HepG2 (cell line): Measurements from ENCODE around the gene RGS10. TPM values are rescaled to one million over a fixed set of nuclear protein-coding genes. Genes with fewer than 3 reads are reported as not detected.

Experiments
- ASH2L ChIP-seq: fragments of 300-600, 200-600 bp; sonication (generic); IDR thresholded peaks from 2 replicates; pipeline ENCODE4 v1.7.0; 2017; ENCODE audit warnings: low read depth, mild to moderate bottlenecking, moderate library complexity, mixed read lengths, low read length; ENCODE audit not compliant: insufficient read length
- FOXO1 ChIP-seq: sonication (generic); formaldehyde crosslinking; IDR thresholded peaks from 2 replicates; pipeline ENCODE4 v1.4.0; 2020; ENCODE audit warnings: missing genetic modification reagents
- SMAD1 ChIP-seq: sonication (generic); formaldehyde crosslinking; IDR thresholded peaks from 2 replicates; pipeline ENCODE4 v1.4.0; 2020; ENCODE audit warnings: missing genetic modification reagents, low read depth, mild to moderate bottlenecking, borderline replicate concordance
- YEATS4 ChIP-seq: sonication (generic); formaldehyde crosslinking; IDR thresholded peaks from 2 replicates; pipeline ENCODE4 v1.4.0; 2020; ENCODE audit warnings: missing genetic modification reagents, borderline replicate concordance
- ZBTB7B ChIP-seq: sonication (generic); formaldehyde crosslinking; IDR thresholded peaks from 2 replicates; pipeline ENCODE4 v1.4.0; 2020; ENCODE audit warnings: missing genetic modification reagents
- ZFP37 ChIP-seq: sonication (generic); formaldehyde crosslinking; IDR thresholded peaks from 2 replicates; pipeline ENCODE4 v1.4.0; 2020; ENCODE audit warnings: missing genetic modification reagents, borderline replicate concordance
- ZIK1 ChIP-seq: sonication (generic); formaldehyde crosslinking; IDR thresholded peaks from 2 replicates; pipeline ENCODE4 v1.5.0; 2020; ENCODE audit warnings: mild to moderate bottlenecking, low read depth, missing genetic modification reagents, borderline replicate concordance
- ZNF670 ChIP-seq: sonication (generic); formaldehyde crosslinking; IDR thresholded peaks from 2 replicates; pipeline ENCODE4 v1.8.0; 2022; ENCODE audit warnings: mild to moderate bottlenecking, missing genetic modification reagents, borderline replicate concordance
- polyA plus RNA-seq, 8 experiments: library from polyadenylated mRNA; depleted of rRNA in 3 of 8; stranded (reverse) in 7 of 8; unstranded in 1 of 8; fragments of >200 nt; fragmentation: Illumina TruSeq in 4 of 8; extraction: Trizol in 4 of 8; gene quantifications; 2 replicates each; pipeline versions ENCODE4 v1.2.1 to v1.2.3, GENCODE V29; 2011 to 2016; ENCODE audit warnings: low read depth in 4 of 8, missing spikeins in 1 of 8, mixed read lengths in 1 of 8; ENCODE audit not compliant: insufficient read depth in 1 of 8
- total RNA-seq, 5 experiments: library from RNA; depleted of rRNA; stranded (reverse); fragments of >200 nt; fragmentation: Illumina TruSeq; extraction: Trizol; gene quantifications; 2 replicates each; pipeline ENCODE4 v1.2.3, GENCODE V29; 2016; ENCODE audit warnings: low read depth in 1 of 5
- TF ChIP-seq, protein P1 (sequence below): IDR thresholded peaks from 2 replicates; pipeline ENCODE4 v1.6.1; 2018; ENCODE audit warnings: missing genetic modification reagents, mild to moderate bottlenecking, missing compliant biosample characterization
- TF ChIP-seq, protein P2 (sequence below): sonication (generic); formaldehyde crosslinking; IDR thresholded peaks from one replicate; pipeline ENCODE4 v1.5.1; 2020; ENCODE audit warnings: mild to moderate bottlenecking, missing genetic modification reagents; ENCODE audit errors: not compliant biosample characterization
- TF ChIP-seq, protein P3 (sequence below): sonication (generic); formaldehyde crosslinking; IDR thresholded peaks from 2 replicates; pipeline ENCODE4 v1.8.1; 2023; ENCODE audit warnings: mild to moderate bottlenecking, moderate library complexity, missing genetic modification reagents
- TF ChIP-seq, protein P4 (sequence below): sonication (generic); formaldehyde crosslinking; IDR thresholded peaks from 2 replicates; pipeline ENCODE4 v1.4.0; 2020; ENCODE audit warnings: missing genetic modification reagents, low read depth, mild to moderate bottlenecking, borderline replicate concordance

RGS10 gene
- total and polyA plus RNA-seq, 2 of the 13 experiments (the other 11 are each of a cell fraction or from before 2014, with no cell fraction given): 1.7 to 5.1 TPM

DNA sequence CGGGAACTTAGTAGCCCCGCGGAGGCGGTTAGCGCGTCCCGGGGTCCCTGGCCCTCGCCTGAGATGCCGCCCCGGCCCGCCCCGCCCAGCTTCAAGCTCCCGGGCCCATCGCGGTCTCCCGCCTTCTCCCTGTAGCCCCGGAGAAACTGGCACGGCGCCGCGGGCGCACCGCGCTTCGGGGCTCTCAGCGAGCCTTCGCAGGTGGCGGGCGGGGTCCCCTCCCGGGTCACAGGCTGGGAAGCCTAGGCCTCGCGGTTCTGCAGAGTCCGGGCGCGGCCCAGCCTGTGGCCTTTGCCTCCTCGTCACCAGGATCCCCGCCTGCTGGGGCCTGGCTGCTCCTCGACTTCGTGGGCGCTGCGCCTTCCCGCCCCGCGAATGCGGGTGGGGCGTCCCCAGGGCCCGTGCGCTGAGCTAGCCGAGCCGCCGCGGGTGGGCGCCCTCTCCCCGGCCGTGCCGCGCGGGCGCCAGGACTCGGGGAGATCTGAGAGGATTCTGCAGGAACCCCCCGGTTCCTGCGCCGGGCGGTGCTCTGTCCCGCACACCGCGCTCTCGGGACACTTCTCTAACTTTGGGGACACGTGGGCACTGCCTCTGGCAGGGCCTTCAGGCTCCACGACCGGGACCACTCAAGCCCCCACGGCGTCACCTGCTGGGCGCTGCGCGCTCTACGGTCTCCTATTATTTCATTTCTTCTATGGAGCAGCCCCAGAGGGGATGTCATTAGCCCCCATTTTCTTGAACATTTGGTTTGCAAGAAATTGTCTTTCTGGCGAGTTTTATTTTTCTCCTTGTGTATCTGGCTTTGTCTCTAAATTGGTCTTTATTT, 682 bp upstream of the RGS10 start (continued):
- TF ChIP-seq, protein P1, sequence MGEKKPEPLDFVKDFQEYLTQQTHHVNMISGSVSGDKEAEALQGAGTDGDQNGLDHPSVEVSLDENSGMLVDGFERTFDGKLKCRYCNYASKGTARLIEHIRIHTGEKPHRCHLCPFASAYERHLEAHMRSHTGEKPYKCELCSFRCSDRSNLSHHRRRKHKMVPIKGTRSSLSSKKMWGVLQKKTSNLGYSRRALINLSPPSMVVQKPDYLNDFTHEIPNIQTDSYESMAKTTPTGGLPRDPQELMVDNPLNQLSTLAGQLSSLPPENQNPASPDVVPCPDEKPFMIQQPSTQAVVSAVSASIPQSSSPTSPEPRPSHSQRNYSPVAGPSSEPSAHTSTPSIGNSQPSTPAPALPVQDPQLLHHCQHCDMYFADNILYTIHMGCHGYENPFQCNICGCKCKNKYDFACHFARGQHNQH: no peak
- peak; percentile 30; the same call in 1 of the 2 replicates for TF ChIP-seq ZNF670 (CRISPR knock-in tag)
- no peak for TF ChIP-seq SMAD1
- TF ChIP-seq ZBTB7B: 0 out of 2 replicates have a peak, but pooled peaks have one; percentile 17
- no peak for TF ChIP-seq ASH2L
- TF ChIP-seq, protein P2, sequence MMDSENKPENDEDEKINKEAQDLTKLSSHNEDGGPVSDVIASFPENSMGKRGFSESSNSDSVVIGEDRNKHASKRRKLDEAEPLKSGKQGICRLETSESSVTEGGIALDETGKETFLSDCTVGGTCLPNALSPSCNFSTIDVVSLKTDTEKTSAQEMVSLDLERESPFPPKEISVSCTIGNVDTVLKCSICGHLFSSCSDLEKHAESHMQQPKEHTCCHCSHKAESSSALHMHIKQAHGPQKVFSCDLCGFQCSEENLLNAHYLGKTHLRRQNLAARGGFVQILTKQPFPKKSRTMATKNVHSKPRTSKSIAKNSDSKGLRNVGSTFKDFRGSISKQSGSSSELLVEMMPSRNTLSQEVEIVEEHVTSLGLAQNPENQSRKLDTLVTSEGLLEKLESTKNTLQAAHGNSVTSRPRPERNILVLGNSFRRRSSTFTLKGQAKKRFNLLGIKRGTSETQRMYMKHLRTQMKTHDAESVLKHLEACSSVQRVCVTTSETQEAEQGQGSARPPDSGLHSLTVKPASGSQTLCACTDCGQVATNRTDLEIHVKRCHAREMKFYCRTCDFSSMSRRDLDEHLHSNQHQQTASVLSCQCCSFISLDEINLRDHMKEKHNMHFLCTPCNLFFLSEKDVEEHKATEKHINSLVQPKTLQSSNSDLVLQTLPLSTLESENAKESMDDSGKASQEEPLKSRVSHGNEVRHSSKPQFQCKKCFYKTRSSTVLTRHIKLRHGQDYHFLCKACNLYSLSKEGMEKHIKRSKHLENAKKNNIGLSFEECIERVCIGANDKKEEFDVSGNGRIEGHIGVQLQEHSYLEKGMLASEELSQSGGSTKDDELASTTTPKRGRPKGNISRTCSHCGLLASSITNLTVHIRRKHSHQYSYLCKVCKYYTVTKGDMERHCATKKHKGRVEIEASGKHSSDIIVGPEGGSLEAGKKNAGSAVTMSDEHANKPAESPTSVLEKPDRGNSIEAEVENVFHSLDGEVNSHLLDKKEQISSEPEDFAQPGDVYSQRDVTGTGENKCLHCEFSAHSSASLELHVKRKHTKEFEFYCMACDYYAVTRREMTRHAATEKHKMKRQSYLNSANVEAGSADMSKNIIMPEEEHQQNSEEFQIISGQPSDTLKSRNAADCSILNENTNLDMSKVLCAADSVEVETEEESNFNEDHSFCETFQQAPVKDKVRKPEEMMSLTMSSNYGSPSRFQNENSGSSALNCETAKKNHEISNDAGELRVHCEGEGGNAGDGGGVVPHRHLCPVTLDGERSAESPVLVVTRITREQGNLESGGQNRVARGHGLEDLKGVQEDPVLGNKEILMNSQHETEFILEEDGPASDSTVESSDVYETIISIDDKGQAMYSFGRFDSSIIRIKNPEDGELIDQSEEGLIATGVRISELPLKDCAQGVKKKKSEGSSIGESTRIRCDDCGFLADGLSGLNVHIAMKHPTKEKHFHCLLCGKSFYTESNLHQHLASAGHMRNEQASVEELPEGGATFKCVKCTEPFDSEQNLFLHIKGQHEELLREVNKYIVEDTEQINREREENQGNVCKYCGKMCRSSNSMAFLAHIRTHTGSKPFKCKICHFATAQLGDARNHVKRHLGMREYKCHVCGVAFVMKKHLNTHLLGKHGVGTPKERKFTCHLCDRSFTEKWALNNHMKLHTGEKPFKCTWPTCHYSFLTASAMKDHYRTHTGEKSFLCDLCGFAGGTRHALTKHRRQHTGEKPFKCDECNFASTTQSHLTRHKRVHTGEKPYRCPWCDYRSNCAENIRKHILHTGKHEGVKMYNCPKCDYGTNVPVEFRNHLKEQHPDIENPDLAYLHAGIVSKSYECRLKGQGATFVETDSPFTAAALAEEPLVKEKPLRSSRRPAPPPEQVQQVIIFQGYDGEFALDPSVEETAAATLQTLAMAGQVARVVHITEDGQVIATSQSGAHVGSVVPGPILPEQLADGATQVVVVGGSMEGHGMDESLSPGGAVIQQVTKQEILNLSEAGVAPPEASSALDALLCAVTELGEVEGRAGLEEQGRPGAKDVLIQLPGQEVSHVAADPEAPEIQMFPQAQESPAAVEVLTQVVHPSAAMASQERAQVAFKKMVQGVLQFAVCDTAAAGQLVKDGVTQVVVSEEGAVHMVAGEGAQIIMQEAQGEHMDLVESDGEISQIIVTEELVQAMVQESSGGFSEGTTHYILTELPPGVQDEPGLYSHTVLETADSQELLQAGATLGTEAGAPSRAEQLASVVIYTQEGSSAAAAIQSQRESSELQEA (CRISPR knock-in tag): no peak
- no peak for TF ChIP-seq ZIK1 (CRISPR knock-in tag)
- TF ChIP-seq FOXO1: 0 out of 2 replicates have a peak, but pooled peaks have one; percentile 11
- TF ChIP-seq, protein P3, sequence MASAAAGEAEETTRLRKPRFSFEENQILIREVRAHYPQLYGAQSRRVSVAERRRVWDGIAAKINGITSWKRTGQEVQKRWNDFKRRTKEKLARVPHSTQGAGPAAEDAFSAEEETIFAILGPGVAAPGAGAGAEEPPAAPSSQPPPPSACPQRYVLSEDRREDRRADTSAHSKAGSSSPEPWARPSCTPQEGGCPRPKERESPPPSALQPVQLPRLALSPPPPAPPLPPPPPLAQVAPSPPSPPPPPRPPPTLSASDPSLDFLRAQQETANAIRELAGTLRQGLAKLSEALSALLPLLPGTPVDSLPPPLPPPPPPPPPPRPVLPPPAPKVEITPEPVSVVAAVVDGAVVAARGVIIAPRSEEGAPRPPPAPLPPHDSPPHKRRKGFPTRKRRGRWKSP (CRISPR knock-in tag): 0 out of 2 replicates have a peak, but pooled peaks have one; percentile 40
- TF ChIP-seq, protein P4, sequence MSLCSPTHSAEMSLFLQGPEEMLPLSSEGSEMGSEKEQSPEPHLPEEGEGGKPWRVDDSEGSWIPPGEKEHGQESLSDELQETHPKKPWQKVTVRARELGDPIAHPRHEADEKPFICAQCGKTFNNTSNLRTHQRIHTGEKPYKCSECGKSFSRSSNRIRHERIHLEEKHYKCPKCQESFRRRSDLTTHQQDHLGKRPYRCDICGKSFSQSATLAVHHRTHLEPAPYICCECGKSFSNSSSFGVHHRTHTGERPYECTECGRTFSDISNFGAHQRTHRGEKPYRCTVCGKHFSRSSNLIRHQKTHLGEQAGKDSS (CRISPR knock-in tag): 0 out of 2 replicates have a peak, but pooled peaks have one; percentile 41
- peak; percentile 30; the same call in 1 of the 2 replicates for TF ChIP-seq YEATS4 (CRISPR knock-in tag)
- no peak for TF ChIP-seq ZFP37
